Activated CD4-positive, alpha-beta T cell treated with anti-CD3 and anti-CD28 coated beads for 4 hours (primary cell): ENCODE measurements around the gene YTHDC1.

Experiments
- DNase-seq, 2 donors: peaks; one replicate each; pipeline ENCODE4 v3.0.0-alpha.2; 2020

Gene YTHDC1

GRCh38 chr4:68358988-68359387 lies 9.1 kb upstream of the YTHDC1 start:
- no peak for DNase-seq

GRCh38 chr4:68352791-68353190 lies 2.9 kb upstream of the YTHDC1 start:
- DNase-seq = no peak

GRCh38 chr4:68349279-68349648 lies 626 bp downstream of the YTHDC1 start:
- no peak for DNase-seq

- no peak for DNase-seq
Observed at GRCh38 chr4:68348577-68348976, 1.3 kb downstream of the YTHDC1 start.

- no peak for DNase-seq
Observed at GRCh38 chr4:68347845-68348244, 2.0 kb downstream of the YTHDC1 start.

- no peak for DNase-seq
Observed at GRCh38 chr4:68346461-68346860, 3.4 kb downstream of the YTHDC1 start.

GRCh38 chr4:68344785-68345184 lies 5.1 kb downstream of the YTHDC1 start:
- no peak for DNase-seq

GRCh38 chr4:68344049-68344448 lies 5.8 kb downstream of the YTHDC1 start:
- DNase-seq = no peak

GRCh38 chr4:68342134-68342533 lies 7.8 kb downstream of the YTHDC1 start:
- no peak for DNase-seq

- DNase-seq = no peak
Observed at GRCh38 chr4:68338625-68339024, 11.3 kb downstream of the YTHDC1 start.

GRCh38 chr4:68337522-68337921 lies 12.4 kb downstream of the YTHDC1 start:
- DNase-seq = no peak

GRCh38 chr4:68337004-68337403 lies 12.9 kb downstream of the YTHDC1 start:
- no peak for DNase-seq

GRCh38 chr4:68336530-68336929 lies 13.4 kb downstream of the YTHDC1 start:
- DNase-seq = no peak

GRCh38 chr4:68326141-68326540 lies 23.7 kb downstream of the YTHDC1 start:
- DNase-seq = no peak

- no peak for DNase-seq
Observed at GRCh38 chr4:68324519-68325262, 25.2 kb downstream of the YTHDC1 start.

- no peak for DNase-seq
Observed at GRCh38 chr4:68319040-68319439, 30.9 kb downstream of the YTHDC1 start.

- DNase-seq = no peak
Observed at GRCh38 chr4:68316193-68316969, 33.5 kb downstream of the YTHDC1 start.

GRCh38 chr4:68310651-68311247 lies 39.1 kb downstream of the YTHDC1 start:
- DNase-seq = no peak

- no peak for DNase-seq
Observed at GRCh38 chr4:68304731-68305130, 45.2 kb downstream of the YTHDC1 start.

- DNase-seq = no peak
Observed at GRCh38 chr4:68299492-68300457, 50.1 kb downstream of the YTHDC1 start.

- no peak for DNase-seq
Observed at GRCh38 chr4:68297137-68297536, 52.8 kb downstream of the YTHDC1 start.

- no peak for DNase-seq
Observed at GRCh38 chr4:68291256-68291655, 58.6 kb downstream of the YTHDC1 start.

- DNase-seq = no peak
Observed at GRCh38 chr4:68288393-68288740, 61.5 kb downstream of the YTHDC1 start.
